ENCODE measurements around the gene PRTFDC1.

- TF ChIP-seq TCF12 (IDR thresholded peaks at IDR 0.05; ENCODE audit: low read depth) (no peak), EP300 (IDR thresholded peaks at IDR 0.05; ENCODE audit: borderline replicate concordance) (no peak), TAF1 (IDR thresholded peaks at IDR 0.05; ENCODE audit: low read depth) (no peak), NFIC (IDR thresholded peaks at IDR 0.05) (no peak), RAD21 (IDR thresholded peaks at IDR 0.05; ENCODE audit: low read depth) (no peak), ZBTB7A (IDR thresholded peaks at IDR 0.05; ENCODE audit: low read depth) (no peak), EGR1 (IDR thresholded peaks at IDR 0.05) (no peak), CEBPB (IDR thresholded peaks at IDR 0.05) (no peak), YY1 (IDR thresholded peaks at IDR 0.05; ENCODE audit: low read depth) (no peak), REST (IDR thresholded peaks at IDR 0.05; ENCODE audit: low read depth) (no peak)
These were observed 50.0 kb downstream of the PRTFDC1 start for GRCh38 chr10:24902400-24902728.
